HG02973 (cell line): ENCODE data around the gene MICAL3.
"Not testable (repeated sequence)": the region's sequence is repeated elsewhere in the genome, so short reads cannot be mapped to it uniquely, and the experiment has no call there.

Experiments
- ATAC-seq: cut with Tn5 transposase; IDR thresholded peaks from one replicate; pipeline ENCODE4 v1.9.1; 2021; ENCODE audit warnings: moderate library complexity; ENCODE audit not compliant: unreplicated experiment

The MICAL3 gene

GRCh38 chr22:17773606-17774205 lies 250.7 kb downstream of the MICAL3 start:
- ATAC-seq = no peak

- no peak for ATAC-seq
Measured at GRCh38 chr22:17772958-17773605, 251.3 kb downstream of the MICAL3 start.

DNA sequence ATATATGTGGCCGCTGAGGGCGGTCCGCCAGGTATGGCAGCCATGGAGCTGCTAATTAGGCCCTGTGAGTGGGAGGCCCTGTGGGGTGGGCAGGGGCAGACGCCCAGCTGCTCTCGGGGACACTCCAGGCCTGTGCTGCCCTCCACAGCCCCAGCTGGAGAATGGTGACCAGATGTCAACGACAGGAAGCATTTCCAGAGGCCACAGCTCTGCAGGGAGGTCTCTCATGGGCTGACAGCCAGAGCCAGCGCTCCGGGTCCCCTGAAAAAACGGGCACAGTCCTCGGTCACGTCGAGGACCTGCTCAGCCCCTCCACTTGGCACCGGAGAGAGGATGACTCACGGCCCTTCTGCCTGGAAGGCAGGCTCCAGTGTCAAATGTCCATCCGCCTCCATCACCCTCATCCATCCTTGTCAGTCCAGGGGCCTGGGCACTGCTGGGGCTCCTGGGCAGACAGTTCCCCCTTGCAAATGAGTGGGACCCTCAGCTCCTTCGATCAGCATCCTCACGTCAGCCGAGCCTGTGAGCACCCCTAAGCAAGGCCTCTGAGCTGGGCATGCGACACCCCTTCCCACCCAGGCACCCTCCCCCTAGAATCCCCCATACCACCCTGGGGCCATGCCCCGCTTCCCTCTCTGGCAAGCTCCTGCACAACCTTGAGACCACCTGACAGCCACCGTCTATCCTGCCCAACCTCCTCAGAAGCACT lies 252.0 kb downstream of the MICAL3 start:
- ATAC-seq = no peak

- ATAC-seq = no peak
Measured at GRCh38 chr22:17770180-17771077, 253.9 kb downstream of the MICAL3 start.

DNA sequence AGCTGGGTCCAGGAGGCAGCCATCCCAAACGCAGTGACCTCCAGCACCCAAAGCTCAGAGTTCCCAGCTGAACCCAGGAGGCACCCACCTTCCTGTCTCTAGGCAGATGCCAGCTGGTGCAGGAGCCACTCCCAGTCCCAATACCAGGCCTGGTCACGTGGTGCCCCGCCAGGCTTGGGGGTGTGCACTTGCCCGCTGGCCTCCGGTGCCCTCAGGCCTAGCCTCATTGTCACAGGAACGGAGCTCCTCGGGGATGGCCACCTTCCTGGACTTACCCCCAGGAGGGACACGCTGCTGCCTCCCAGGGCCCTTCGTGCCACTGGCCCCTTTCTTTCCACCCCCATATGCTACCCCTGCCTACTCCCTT lies 254.7 kb downstream of the MICAL3 start:
- no peak for ATAC-seq

DNA sequence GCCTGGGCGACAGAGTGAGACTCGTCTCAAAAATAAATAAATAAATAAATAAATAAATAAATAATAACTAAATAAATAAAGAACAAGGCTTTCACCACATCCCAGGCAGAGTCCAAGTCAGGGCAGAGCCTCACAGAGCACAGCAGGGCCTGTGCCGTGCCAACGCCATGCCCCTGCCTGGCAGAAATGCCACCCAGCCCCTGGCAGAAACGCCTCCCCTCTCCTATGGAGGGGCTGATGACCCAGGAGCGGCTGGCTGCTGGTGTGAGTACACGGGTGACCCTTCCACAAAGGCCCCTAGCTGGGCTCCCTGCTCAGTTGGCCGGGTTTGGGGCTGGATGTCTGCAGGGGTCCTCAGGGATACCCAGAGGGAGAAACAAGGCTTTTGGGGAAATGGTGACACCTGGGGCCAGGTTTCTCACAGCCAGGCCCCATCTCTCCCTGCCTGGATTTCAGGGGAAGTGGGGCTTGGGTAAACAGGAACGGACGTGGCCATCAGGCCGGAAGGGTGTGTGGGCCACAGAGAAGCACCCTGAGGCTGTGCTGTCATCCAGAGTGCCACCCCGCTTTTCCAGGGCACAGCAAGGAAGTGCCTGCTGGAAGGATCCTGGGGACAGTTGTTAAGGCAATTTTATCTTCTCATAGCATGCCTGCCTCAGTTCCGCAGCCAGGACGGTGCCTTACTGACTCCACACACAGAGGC lies 255.2 kb downstream of the MICAL3 start:
- ATAC-seq = no peak

DNA sequence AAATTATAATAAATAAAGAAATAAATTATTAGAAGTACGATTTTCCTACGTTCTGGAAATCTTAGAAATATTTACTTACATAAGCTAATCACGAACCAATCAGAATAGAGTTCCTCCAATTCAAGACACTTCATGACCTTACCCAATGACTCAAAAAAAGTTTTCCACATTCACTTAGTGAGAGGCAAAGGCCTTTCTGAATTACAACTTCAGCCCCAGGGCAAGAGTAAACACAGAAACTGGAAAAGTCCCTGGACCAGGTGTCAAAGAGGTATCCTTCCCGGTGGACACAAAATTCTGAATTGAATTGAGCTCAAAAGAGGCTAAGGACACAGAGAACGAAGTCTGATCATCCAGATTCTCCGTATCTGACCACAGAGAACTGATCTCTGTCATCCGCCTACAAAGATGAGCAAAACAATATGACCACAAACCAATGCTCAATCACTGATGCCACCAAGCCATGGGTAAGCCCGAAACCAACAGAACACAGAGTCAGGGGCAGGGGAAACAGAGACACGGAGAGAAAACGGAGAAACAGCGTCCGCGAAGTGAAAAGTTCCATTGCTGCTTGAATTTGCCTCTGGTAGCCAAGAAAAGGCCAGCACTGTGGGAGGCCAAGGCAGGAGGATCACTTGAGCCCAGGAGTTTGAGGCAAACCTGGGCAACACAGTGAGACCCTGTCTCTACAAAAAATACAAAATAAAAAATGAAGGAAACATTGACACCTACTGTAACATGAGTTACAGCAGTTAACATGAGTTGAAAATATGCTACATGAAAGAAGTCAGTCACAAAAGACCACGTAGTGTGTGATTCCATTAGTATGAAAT lies 256.9 kb downstream of the MICAL3 start:
- ATAC-seq = peak; percentile 79

GRCh38 chr22:17764852-17765251 lies 259.5 kb downstream of the MICAL3 start:
- not testable (repeated sequence) for ATAC-seq

GRCh38 chr22:17764036-17764435 lies 260.3 kb downstream of the MICAL3 start:
- ATAC-seq = no peak

DNA sequence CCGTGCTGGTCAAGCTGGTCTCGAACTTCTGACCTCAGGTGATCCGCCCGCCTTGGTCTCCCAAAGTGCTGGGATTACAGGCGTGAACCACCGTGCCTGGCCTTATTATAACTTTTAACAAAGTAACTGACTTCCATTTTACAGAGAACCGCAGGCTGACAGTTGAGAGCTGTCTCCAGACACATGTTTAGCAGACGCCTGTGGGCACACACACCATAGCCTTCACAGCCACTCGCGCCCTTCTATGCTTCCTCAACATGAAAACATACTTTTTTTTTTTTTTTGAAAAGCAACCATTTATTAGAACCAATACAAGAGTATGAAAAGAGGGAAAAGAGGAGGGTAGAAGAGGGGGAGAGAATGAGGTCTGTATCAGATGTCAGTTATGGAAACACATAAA lies 260.9 kb downstream of the MICAL3 start:
- not testable (repeated sequence) for ATAC-seq

- ATAC-seq = no peak
Measured at GRCh38 chr22:17761138-17761488, 263.2 kb downstream of the MICAL3 start.

GRCh38 chr22:17754233-17754925 lies 270.0 kb downstream of the MICAL3 start:
- no peak for ATAC-seq

DNA sequence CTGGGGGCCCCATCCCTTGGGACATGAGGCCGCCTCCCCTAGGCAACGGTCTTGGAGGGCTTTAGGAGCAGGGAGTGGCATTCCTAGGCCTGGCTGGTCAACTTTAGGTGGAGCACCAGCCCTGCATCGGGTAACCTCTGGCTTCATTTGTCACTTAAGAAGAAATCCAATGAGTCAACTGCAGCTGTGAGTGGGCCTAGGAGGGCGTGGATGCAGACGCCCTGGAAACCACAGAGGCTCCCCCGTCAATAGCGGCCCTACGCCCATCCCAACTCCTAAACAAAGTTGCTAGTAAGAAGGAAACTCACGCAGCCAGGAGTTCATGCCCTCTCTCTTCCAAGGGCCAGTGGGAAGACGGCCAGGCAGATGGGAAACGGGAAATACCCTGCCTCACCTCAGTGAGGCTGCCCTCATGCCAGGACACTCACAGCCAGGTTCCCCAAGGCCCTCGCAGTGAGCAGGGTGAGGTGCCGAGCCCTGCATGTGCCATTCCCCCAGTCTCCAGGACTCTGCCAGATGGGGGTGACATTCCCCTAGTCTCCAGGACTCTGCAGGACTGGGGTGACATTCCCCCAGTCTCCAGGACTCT lies 270.9 kb downstream of the MICAL3 start:
- no peak for ATAC-seq

DNA sequence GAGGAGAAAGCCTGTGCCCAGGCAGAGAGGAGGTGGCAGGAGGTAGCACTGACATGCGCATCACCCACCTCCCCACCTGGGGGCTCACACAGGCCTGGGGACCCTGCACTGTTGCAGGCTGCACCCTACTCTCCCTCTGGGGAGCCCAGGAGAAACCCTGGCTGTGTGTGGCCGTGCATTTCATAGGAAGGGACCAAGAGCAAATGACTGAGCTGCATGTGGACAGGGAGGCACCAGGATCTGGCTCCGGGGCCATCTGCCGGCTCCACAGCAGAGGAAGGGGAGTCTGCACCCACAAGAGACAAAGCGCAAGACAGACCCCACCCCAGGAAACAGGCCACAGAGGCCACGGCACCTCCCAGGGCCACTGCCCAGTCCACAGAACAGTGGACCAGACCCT lies 272.8 kb downstream of the MICAL3 start:
- ATAC-seq = no peak

DNA sequence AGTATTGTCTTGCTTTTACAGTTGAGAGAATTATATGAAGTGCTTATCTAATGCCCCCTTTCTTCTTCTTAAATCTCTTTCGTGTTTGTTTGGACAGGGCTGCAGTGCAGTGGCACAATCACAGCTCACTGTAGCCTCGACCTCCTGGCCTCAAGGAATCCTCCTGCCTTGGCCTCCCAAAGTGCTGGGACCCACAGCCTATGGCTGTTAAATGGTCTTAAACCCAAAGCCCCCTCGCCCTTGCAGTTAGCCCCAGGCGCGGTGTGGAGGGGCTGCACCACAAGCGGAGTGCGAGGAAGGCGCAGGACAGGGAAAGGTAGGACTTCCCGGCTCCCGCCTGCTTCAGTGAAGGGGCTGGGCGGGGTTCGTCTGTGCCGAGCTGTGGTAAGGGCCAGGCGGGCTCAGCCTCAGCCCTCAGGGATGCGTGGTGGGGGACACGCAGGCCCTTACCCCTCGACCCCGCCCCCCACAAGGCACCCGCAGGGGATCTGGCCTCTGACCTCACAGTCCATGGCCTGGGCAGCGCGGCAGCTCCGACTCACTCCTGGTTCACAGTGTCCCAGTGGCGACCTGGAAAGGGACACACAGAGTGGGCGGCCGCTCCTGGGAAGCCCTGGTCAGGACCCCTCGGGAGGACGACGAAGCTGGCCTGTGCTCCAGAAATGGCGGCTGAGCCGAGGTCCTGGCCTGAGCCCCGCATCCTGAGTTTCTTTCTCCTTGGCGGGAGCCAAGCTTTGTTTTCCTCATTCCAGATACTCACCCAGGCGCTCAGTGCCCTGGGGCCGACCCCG lies 274.6 kb downstream of the MICAL3 start:
- no peak for ATAC-seq

- no peak for ATAC-seq
Measured at GRCh38 chr22:17748555-17749353, 275.6 kb downstream of the MICAL3 start.

DNA sequence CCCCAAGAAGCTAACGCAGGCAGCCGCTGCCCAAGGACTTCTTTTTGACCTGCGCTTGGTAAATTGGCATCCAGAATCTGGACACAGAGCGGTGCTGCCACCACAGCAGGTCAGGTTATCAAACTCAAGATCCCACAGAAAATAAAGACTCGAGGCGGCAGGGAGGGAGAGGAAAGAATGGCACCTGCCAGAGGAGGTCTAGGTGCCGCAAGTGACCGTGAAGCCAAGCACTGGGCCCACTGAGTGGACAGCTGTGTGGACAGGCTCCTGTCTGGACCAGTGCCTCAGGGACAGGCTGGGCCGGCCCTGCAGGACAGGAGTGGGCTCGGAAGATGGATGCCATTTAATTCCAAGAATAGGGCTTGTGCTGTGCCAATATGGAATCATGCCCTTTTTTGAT lies 277.4 kb downstream of the MICAL3 start:
- ATAC-seq = no peak
